Chondrocyte (in vitro differentiated cells): ENCODE data around the gene OR56A5. TPM values are rescaled to one million over a fixed set of nuclear protein-coding genes. Genes with fewer than 3 reads are reported as not detected.

Experiments used
- DNase-seq: peaks from one replicate; pipeline ENCODE4 v3.0.0; 2021; ENCODE audit warnings: mixed read lengths, low spot score
- H3K27ac Mint-ChIP-seq: one replicate; pipeline ENCODE4 v1.8.0; 2021; ENCODE audit warnings: mild to moderate bottlenecking, moderate library complexity, mixed read lengths; ENCODE audit not compliant: unreplicated experiment
- H3K27me3 Mint-ChIP-seq: 2 replicates; pipeline ENCODE4 v1.8.0; 2021; ENCODE audit warnings: low read depth, mixed read lengths
- H3K36me3 Mint-ChIP-seq: 2 replicates; pipeline ENCODE4 v1.8.0; 2021; ENCODE audit warnings: low read depth, mixed read lengths
- H3K4me1 Mint-ChIP-seq: 2 replicates; pipeline ENCODE4 v1.8.0; 2021; ENCODE audit warnings: low read depth, mild to moderate bottlenecking, mixed read lengths
- H3K4me3 Mint-ChIP-seq: one replicate; pipeline ENCODE4 v1.8.0; 2021; ENCODE audit warnings: mild to moderate bottlenecking, moderate library complexity, mixed read lengths; ENCODE audit not compliant: unreplicated experiment
- H3K9me3 Mint-ChIP-seq: 2 replicates; pipeline ENCODE4 v1.8.0; 2021; ENCODE audit warnings: low read depth, mixed read lengths
- total RNA-seq: library from RNA; stranded (reverse); gene quantifications from 3 replicates; pipeline ENCODE4 v1.2.1, GENCODE V29; 2021
- TF ChIP-seq, protein P1 (sequence below): fragments of 200-600 bp; sonication (generic); IDR thresholded peaks from 2 replicates; pipeline ENCODE4 v1.5.0; 2021; ENCODE audit warnings: antibody characterized with exemption, mild to moderate bottlenecking, moderate library complexity

Gene OR56A5
- total RNA-seq, 1 donor from 2014 or later: not detected

DNA sequence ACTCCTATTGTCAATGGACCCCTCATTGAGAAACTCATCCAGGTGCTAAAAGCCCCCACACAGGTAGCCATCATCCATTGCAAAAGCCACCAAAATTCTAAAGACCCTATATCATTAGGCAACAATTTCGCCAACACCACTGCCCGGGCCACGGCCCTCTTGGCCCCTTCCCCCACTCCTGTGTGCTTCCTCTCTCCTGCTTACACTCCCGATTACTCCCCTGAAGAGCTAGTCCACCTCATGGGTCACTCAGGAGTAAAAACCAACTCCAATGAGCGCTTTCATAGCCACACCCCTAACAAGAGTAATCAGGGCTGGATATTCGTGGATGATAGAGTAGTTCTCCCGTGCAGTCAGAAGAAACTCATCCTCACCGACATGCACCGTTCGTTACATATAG lies 35.2 kb downstream of the OR56A5 start:
- Mint-ChIP-seq H3K27me3 (no peaks in the 10 kb centered on the region), H3K4me1 (no peaks in the 10 kb centered on the region), H3K9me3 (peaks cover 75% of the 10 kb centered on the region), H3K36me3 (no peaks in the 10 kb centered on the region), H3K27ac (no peak overlapping the region), H3K4me3 (no peak overlapping the region)
- TF ChIP-seq, protein P1, sequence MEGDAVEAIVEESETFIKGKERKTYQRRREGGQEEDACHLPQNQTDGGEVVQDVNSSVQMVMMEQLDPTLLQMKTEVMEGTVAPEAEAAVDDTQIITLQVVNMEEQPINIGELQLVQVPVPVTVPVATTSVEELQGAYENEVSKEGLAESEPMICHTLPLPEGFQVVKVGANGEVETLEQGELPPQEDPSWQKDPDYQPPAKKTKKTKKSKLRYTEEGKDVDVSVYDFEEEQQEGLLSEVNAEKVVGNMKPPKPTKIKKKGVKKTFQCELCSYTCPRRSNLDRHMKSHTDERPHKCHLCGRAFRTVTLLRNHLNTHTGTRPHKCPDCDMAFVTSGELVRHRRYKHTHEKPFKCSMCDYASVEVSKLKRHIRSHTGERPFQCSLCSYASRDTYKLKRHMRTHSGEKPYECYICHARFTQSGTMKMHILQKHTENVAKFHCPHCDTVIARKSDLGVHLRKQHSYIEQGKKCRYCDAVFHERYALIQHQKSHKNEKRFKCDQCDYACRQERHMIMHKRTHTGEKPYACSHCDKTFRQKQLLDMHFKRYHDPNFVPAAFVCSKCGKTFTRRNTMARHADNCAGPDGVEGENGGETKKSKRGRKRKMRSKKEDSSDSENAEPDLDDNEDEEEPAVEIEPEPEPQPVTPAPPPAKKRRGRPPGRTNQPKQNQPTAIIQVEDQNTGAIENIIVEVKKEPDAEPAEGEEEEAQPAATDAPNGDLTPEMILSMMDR: no peak
- peak; percentile 46 for DNase-seq

DNA sequence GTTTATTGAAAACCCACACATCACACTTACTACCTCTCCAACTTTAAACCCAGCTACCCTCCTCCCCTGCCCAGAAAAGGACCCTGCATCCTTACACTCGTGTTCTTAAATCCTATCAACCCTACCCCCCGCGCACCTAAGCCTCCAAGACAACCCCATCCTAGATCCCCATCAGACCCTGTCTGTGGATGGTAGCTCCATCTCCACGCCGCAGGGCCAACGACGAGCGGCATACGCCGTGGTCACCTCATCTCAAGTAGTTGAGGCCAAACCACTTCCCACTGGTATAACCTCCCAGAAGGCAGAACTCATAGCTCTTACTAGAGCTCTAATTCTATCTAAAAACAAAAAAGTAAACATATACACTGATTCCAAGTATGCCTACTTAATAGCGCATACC lies 35.6 kb downstream of the OR56A5 start:
- H3K27me3 Mint-ChIP-seq: no peaks in the 10 kb centered on the region
- DNase-seq: peak; percentile 56
- no peak overlapping the region for H3K4me3 Mint-ChIP-seq
- H3K4me1 Mint-ChIP-seq: no peaks in the 10 kb centered on the region
- peaks cover 72% of the 10 kb centered on the region for H3K9me3 Mint-ChIP-seq
- H3K36me3 Mint-ChIP-seq: no peaks in the 10 kb centered on the region
- H3K27ac Mint-ChIP-seq: no peak overlapping the region
- TF ChIP-seq, protein P1: no peak

DNA sequence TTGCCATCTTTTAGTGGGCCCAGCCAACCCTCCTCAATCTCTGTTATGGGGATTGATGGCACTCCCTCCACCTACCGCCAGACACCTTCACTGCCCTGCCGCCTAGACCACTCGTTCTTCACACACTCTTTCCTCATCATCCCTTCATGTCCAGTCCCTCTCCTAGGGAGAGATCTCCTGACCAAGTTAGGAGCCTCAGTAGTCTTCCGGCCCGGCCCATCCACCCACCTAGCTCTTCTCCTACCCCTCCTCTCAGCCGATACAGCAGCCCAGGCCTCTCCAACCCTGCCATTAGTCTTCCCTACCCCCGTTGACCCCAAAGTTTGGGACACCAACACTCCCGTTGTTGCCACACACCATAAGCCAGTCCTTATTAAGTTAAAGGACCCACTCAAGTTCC lies 37.2 kb downstream of the OR56A5 start:
- no peak overlapping the region for H3K27ac Mint-ChIP-seq
- no peaks in the 10 kb centered on the region for H3K36me3 Mint-ChIP-seq
- DNase-seq: peak; percentile 64
- peaks cover 63% of the 10 kb centered on the region for H3K9me3 Mint-ChIP-seq
- TF ChIP-seq, protein P1: no peak
- H3K4me3 Mint-ChIP-seq: no peak overlapping the region
- no peaks in the 10 kb centered on the region for H3K4me1 Mint-ChIP-seq
- no peaks in the 10 kb centered on the region for H3K27me3 Mint-ChIP-seq

- Mint-ChIP-seq H3K4me3 (no peak overlapping the region), H3K36me3 (no peaks in the 10 kb centered on the region), H3K27ac (no peak overlapping the region), H3K27me3 (no peaks in the 10 kb centered on the region), H3K4me1 (no peaks in the 10 kb centered on the region), H3K9me3 (peaks cover 60% of the 10 kb centered on the region)
- TF ChIP-seq, protein P1: no peak
- peak; percentile 91 for DNase-seq
Observed at GRCh38 chr11:5930614-5931013, 37.7 kb downstream of the OR56A5 start.

DNA sequence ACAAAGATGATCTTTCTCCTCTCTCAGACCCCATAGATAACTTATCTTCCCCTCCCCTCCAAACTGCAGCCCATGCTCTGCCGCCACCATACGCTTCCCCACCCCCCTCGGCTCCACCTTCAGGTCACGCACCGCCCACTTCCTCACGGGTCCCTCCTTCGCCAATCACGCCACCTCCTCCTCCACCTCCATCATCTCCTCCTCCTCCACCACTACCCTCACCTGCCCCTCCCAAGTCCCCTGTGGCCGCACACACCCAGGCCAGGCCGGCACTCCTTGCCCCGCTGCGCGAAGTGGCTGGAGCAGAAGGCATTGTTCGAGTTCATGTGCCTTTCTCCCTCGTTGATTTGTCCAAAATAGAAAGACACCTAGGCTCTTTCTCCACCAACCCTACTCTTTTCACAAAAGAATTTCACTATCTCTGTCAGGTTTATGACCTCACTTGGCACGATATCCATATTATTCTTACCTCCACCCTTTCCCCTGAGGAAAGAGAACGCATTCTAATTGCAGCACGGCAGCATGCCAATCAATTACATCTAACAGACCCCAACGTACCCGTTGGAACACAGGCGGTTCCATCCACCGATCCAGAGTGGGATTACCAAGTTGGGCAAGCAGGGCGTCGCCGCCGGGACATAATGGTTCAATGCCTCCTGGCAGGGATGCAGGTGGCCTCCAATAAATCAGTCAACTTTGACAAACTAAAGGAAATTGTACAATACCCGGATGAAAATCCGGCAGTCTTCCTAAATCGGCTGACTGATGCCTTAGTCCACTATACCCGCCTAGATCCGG lies 38.5 kb downstream of the OR56A5 start:
- H3K27ac Mint-ChIP-seq: no peak overlapping the region
- no peaks in the 10 kb centered on the region for H3K4me1 Mint-ChIP-seq
- no peak overlapping the region for H3K4me3 Mint-ChIP-seq
- no peaks in the 10 kb centered on the region for H3K27me3 Mint-ChIP-seq
- TF ChIP-seq, protein P1: no peak
- no peaks in the 10 kb centered on the region for H3K36me3 Mint-ChIP-seq
- H3K9me3 Mint-ChIP-seq: peaks cover 63% of the 10 kb centered on the region
- peak; percentile 73 for DNase-seq
